ENCODE measurements around the gene HIVEP3.

DNA sequence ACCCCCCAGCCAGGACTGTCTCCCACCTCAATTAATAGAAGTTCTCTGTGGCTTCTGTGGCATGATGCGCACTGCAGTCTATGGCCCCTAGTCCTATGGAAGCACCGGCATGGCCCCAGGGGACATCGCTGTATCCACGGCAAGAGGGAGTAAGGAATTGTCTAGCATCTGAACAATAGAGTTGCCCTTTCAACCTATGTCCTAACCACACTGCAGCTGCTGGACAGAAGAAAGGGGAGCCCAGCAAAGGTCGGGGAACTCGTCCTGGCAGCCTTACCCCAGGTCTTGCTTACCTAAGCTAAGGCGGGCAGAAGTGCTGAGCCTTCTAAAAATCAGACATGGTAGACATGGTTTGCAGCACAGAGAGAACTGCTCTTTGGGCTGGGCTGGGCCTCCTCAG is 330.9 kb downstream of the HIVEP3 start:
- TF ChIP-seq, protein P1, sequence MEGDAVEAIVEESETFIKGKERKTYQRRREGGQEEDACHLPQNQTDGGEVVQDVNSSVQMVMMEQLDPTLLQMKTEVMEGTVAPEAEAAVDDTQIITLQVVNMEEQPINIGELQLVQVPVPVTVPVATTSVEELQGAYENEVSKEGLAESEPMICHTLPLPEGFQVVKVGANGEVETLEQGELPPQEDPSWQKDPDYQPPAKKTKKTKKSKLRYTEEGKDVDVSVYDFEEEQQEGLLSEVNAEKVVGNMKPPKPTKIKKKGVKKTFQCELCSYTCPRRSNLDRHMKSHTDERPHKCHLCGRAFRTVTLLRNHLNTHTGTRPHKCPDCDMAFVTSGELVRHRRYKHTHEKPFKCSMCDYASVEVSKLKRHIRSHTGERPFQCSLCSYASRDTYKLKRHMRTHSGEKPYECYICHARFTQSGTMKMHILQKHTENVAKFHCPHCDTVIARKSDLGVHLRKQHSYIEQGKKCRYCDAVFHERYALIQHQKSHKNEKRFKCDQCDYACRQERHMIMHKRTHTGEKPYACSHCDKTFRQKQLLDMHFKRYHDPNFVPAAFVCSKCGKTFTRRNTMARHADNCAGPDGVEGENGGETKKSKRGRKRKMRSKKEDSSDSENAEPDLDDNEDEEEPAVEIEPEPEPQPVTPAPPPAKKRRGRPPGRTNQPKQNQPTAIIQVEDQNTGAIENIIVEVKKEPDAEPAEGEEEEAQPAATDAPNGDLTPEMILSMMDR (IDR thresholded peaks at IDR 0.05): no peak
- no peak for TF ChIP-seq POLR2A (IDR thresholded peaks at IDR 0.05)

Data from esophagus squamous epithelium (tissue), 4 donors.